Stimulated activated CD8-positive, alpha-beta memory T cell treated with anti-CD3 and anti-CD28 coated beads, Interleukin-7, amount 100 ng/mL, for 24 hours (primary cell): Measurements from ENCODE around the gene TBC1D1.
A peak's percentile ranks its signal among the peaks of the same experiment; 100 is the strongest.
"Not testable (repeated sequence)": the region's sequence is repeated elsewhere in the genome, so short reads cannot be mapped to it uniquely, and the experiment has no call there.

Experiments
- DNase-seq: peaks from one replicate; pipeline ENCODE4 v3.0.0-alpha.2; 2020; ENCODE audit warnings: low read depth

Gene TBC1D1

DNA sequence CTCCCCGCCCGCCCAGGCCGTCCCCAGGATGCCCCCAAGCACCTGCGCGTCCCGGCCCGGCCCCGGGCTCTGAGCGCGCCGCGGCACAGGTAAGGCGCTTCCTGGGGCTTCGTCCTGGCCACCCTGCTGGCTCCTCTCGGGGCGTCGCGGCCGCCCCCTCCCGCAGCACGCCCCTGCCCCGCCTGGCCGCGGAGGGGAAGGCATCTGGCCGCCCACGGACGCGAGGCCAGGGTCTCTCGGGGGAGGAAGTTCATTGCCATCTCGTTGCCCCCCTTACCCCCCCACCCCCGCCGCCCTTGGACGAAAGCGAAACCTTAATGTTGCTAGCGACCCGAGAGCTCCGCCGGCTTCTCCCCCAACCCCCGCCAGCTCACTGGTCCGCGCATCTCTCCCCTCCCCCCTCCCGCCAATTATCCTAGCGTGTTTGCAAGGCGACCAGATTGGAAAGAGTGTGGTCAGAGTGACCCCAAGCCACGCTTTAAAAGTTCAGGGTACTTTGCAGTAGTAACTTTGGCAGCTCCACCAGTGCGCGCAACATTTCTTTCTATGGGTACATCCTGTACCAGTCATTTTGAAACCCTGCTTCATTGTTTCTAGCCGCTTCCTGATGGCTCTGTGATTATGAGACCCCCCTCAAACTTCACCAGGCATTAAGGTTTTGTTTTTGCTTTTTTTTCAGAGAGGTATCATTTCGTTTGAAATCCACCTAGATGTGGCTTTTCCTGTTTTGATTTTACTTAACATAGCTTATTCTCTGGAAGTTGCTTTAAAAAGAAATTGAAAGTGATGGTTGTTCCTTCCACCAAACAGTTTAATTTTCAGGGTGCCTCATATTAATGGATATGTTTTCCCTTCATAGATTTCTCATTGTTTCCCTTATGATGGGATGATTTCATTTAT is 626 bp downstream of the TBC1D1 start:
- DNase-seq = peak; percentile 19

- no peak for DNase-seq
Observed at GRCh38 chr4:37892641-37893040, 1.8 kb downstream of the TBC1D1 start.

- no peak for DNase-seq
Observed at GRCh38 chr4:37893164-37893563, 2.3 kb downstream of the TBC1D1 start.

- no peak for DNase-seq
Observed at GRCh38 chr4:37895271-37895670, 4.4 kb downstream of the TBC1D1 start.

DNA sequence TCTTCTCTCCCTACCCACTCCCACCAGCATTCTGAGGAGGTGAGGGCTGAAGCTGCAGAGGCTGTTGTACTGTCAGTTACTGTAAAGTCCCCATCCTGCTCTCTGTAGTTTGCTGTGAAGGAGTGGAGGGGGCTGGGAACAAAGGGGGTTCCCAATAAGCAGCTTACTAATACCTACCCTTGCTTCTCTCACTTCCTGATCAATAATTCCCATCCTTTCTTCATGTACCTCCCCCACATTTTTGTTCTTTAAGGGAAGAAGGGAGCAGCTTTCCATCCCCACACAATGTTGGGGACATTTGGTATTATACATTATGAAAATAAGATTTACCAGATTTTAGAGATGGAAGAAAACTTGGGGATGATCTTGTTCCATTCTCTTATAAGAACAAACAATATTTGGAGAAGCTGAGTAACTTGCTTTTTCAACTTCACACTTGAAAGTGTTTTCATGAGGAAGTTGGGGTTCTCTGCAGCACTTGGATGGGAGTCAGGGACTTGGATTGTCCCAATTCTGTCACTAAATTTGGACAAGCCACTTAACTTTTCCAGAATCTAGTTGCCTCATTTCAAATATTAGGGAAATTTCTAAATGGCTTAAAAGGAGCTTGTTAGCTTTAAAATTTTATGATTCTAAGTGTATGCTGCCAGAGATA is 5.4 kb downstream of the TBC1D1 start:
- DNase-seq = no peak

DNA sequence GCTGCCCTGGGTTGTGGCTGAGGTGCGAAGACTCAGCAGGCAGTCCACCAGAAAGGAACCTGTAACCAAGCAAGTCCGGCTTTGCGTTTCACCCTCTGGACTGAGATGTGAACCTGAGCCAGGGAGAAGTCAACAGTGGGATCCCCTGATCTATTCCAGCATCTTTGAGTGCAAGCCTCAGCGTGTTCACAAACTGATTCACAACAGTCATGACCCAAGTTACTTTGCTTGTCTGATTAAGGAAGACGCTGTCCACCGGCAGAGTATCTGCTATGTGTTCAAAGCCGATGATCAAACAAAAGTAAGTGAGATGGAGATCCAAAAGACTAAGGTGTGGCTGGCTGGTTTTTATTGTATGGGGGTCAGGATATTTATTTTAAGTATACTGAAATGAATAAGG is 11.3 kb downstream of the TBC1D1 start:
- DNase-seq = no peak

GRCh38 chr4:37902738-37903693 is 12.1 kb downstream of the TBC1D1 start:
- DNase-seq = no peak

DNA sequence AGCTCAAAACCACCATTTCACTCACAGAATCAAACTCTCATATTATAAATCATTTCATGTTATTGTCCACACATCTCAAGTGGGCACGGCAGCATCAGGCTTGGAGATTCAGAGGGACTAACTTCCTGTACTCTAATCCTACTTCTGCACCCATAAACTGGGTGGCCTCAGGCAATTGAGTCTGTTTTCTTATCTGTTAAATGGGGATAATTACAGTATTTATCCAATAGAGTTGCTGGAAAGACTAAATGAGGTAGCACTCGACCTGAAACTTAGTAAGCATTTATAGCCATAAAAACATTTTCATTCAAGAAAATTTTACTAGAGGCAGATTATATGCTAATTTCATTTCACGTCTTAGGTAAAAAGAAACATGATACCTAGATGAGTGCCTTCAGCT is 13.0 kb downstream of the TBC1D1 start:
- no peak for DNase-seq

- no peak for DNase-seq
Observed at GRCh38 chr4:37904824-37905223, 13.9 kb downstream of the TBC1D1 start.

DNA sequence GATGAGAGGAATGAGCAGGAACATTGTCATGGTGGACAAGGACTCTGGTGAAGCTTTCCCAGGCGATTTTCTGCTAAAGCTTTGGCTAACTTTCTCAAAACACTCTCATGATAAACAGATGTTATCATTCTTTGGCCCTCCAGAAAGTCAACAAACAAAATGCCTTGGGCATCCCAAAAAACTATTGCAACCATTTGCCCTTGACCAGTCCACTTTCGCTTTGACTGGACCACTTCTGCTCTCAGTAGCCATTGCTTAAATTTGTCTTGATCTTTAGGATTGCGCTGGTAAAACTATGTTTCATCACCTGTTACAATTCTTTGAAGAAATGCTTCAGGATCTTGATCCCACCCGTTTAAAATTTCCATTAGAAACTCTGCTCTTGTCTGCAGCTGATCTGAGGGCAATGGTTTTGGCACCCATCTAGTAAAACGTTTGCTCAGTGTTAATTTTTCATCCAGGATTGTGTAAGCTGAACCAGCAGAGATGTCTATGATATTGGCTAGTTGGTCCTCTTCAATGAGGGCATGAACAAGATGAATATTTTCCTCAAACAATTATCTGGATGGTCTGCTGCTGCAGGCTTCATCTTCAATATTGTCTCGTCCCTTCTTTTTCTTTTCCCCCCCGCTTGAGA is 14.8 kb downstream of the TBC1D1 start:
- DNase-seq = no peak

DNA sequence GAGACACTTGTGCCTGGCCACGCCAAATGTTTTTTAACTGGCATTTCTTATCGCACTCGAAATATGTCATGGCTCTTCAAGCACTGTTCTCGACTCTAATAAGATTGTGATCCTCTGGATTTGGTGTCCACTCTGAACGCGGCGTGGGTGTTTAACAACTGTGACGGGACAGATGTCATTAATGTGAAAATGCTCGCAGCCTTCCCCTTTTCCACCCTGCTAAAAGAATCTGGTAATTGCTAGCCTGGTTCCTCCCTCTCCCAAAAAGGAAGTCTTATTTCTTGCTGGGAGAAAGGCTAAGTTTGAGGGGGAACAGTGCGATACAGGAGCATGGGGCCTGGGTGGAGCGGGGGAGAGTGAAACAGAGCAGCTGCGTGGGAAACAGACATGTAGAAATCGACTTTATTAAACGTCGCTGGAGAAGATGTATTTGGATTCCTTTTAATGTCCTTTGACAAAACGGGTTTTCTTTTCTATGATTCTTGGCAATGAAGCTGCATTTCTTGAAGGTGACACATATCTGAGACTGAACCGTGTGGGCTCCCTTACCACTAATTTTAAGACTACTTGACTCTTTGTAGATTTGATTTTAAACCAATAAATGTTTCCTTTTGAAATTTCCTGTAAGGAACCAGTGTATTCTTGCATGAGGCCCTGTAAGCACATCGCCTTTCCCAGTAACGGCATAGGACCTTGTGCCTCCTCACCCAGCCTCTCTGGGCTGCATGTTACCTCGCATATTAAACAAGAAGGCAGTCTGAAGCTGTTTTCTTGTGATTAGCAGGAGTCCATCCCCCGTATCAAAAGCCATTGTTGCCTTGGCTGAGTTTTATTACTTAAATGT is 17.8 kb downstream of the TBC1D1 start:
- DNase-seq = no peak

DNA sequence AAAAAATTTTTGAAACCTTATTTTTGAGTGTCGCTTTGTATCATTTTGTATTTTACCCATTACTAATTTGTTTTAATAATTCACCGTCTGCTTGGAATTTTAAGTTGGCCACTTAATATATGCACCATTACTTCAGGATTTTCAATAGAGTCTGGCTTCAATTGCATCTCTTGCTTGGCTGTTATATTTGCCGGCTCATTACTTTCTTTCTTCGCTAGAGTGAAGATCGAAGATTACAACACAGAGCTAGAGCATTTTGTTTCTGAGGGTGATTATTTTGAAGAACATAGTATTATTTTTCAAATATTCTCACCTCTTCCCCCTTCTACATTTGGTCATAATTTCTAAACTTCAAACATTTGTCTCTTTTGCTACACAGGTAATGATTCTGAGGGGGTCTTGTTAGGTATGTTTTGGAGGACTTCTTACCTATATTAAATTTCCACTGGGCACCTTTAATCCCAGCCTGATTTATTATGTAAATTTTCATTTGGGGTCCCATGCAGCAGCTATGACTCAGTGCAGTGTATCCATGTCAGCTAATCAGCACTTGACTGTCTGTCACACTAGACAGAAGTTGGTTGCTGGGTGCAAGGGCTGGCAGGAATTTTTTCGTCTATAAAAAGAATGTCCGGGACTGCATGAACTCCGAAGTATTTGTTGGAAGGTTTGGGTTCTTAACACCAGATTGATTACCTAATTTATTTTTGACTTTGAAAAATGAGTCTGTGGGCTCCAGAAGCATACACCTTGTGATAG is 18.6 kb downstream of the TBC1D1 start:
- DNase-seq = no peak

GRCh38 chr4:37910091-37910486 is 19.2 kb downstream of the TBC1D1 start:
- no peak for DNase-seq

DNA sequence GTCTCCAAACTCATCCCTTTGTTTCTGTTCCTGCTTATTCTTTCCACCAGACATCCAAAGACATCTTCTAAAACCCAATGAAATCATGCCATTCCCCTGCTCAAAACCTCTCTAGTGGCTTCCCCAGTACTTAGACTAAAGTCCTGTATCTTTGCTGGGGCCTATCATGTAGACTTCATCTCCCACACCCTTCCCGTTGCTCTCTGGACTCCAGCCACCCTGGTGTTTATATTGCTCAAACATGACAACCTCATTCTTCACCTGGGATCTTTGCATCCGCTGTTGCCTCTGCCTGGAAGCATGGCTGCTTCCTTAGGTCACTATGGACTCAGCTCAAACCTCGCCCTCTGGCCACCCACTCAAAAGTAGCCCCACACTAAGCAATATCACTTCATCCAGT is 23.7 kb downstream of the TBC1D1 start:
- DNase-seq = no peak

DNA sequence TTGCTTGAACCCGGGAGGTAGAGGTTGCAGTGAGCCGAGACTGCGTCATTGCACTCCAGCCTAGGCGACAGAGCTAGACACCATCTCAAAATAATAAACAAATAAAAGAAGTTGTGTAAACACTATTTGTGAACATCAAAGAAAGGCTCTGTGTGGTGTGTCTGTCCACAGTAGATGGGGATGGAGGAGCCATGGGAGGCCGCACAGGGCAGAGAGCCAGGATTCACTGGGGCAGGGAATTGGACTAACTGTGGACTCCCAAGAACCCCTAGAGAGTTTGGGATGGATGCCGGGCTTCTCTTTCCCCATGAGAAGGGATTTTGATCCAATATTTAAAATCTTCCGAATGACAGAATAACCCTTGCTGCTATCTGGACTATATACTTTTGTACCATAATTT is 26.5 kb downstream of the TBC1D1 start:
- no peak for DNase-seq

- no peak for DNase-seq
Observed at GRCh38 chr4:37918653-37919052, 27.8 kb downstream of the TBC1D1 start.

- no peak for DNase-seq
Observed at GRCh38 chr4:37922328-37922727, 31.4 kb downstream of the TBC1D1 start.

DNA sequence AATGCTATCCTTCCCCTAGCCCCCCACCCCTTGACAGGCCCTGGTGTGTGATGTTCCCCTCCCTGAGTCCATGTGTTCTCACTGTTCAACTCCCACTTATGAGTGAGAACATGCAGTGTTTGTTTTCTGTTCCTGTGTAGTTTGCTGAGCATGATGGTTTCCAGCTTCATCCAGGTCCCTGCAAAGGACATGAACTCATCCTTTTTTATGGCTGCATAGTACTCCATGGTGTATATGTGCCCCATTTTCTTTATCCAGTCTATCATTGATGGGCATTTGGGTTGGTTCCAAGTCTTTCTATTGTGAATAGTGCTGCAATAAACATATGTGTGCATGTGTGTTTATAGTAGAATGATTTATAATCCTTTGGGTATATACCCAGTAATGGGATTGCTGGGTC is 32.2 kb downstream of the TBC1D1 start:
- DNase-seq = not testable (repeated sequence)

GRCh38 chr4:37924946-37925345 is 34.1 kb downstream of the TBC1D1 start:
- no peak for DNase-seq

GRCh38 chr4:37927434-37927833 is 36.5 kb downstream of the TBC1D1 start:
- no peak for DNase-seq
